Smooth muscle cell (in vitro differentiated cells): ENCODE measurements around the gene BHLHE23. TPM values are rescaled to one million over a fixed set of nuclear protein-coding genes. Genes with fewer than 3 reads are reported as not detected.
"Not testable (repeated sequence)": the region's sequence is repeated elsewhere in the genome, so short reads cannot be mapped to it uniquely, and the experiment has no call there.

Experiments used
- DNase-seq: peaks from one replicate; lab custom pipeline; 2025; ENCODE audit not compliant: unreplicated experiment; lab: John Stamatoyannopoulos, UW
- H2AFZ ChIP-seq: fragments of 200-600 bp; sonication (generic); 2 replicates; pipeline ENCODE4 v1.6.0; 2016; ENCODE audit warnings: antibody characterized with exemption, low read depth, mild to moderate bottlenecking
- H3F3A ChIP-seq: fragments of 200-600 bp; sonication (generic); 2 replicates; pipeline ENCODE4 v1.6.0; 2017; ENCODE audit warnings: antibody characterized with exemption, low read depth
- H3K27ac ChIP-seq: fragments of 200-600 bp; sonication (generic); 2 replicates; pipeline ENCODE4 v1.5.1; 2016; ENCODE audit warnings: low read depth, mild to moderate bottlenecking
- H3K27me3 ChIP-seq: fragments of 200-600 bp; sonication (generic); 2 replicates; pipeline ENCODE4 v1.6.1; 2016; ENCODE audit warnings: low read depth, mild to moderate bottlenecking
- H3K36me3 ChIP-seq: fragments of 200-600 bp; sonication (generic); 2 replicates; pipeline ENCODE4 v1.5.1; 2016; ENCODE audit warnings: low read depth
- H3K4me1 ChIP-seq: fragments of 200-600 bp; sonication (generic); 2 replicates; pipeline ENCODE4 v1.5.1; 2016; ENCODE audit warnings: low read depth
- H3K4me2 ChIP-seq: fragments of 200-600 bp; sonication (generic); 2 replicates; pipeline ENCODE4 v1.6.0; 2016; ENCODE audit warnings: mild to moderate bottlenecking
- H3K4me3 ChIP-seq: fragments of 200-600 bp; sonication (generic); 2 replicates; pipeline ENCODE4 v1.5.1; 2016; ENCODE audit warnings: mild to moderate bottlenecking
- H3K79me2 ChIP-seq: fragments of 200-600 bp; sonication (generic); 2 replicates; pipeline ENCODE4 v1.6.0; 2016; ENCODE audit warnings: low read depth, mild to moderate bottlenecking
- H3K9ac ChIP-seq: fragments of 200-600 bp; sonication (generic); 2 replicates; pipeline ENCODE4 v1.6.0; 2016; ENCODE audit warnings: low read depth
- H3K9me3 ChIP-seq: fragments of 200-600 bp; sonication (generic); replicated peaks from 2 replicates; pipeline ENCODE4 v1.5.1; 2016; ENCODE audit warnings: low read depth
- H4K20me1 ChIP-seq: fragments of 200-600 bp; sonication (generic); 2 replicates; pipeline ENCODE4 v1.6.0; 2016; ENCODE audit warnings: low read depth
- CTCF ChIP-seq: fragments of 200-600 bp; sonication (generic); IDR thresholded peaks from 2 replicates; pipeline ENCODE4 v1.5.1; 2017; ENCODE audit warnings: borderline replicate concordance, mild to moderate bottlenecking, antibody characterized with exemption; ENCODE audit not compliant: insufficient read depth, poor library complexity, severe bottlenecking
- WGBS: methylation state at CpG from one replicate; pipeline ENCODE4 v1.1.7; 2016; ENCODE audit warnings: low lambda C conversion rate; 5-methylcytosine and 5-hydroxymethylcytosine counted together
- polyA plus RNA-seq: library from polyadenylated mRNA; unstranded; fragments of >200 nt; fragmentation: Nextera tagmentation; extraction: Ambion mirVana; gene quantifications from 2 replicates; pipeline ENCODE4 v1.2.1, GENCODE V29; 2016
- total RNA-seq: library from RNA; depleted of rRNA; stranded (reverse); fragments of >200 nt; gene quantifications from 2 replicates; pipeline ENCODE4 v1.2.3, GENCODE V29; 2014

Gene BHLHE23
- total and polyA plus RNA-seq, 2 experiments from 2014 or later: not detected

- no peak for DNase-seq
- Histone ChIP-seq H4K20me1 (peaks cover 94% of the 10 kb centered on the region), H3K27me3 (no peaks in the 10 kb centered on the region), H3K27ac (no peak overlapping the region), H3F3A (no peaks in the 10 kb centered on the region), H3K4me1 (no peaks in the 10 kb centered on the region), H2AFZ (no peak overlapping the region), H3K9ac (no peak overlapping the region), H3K4me2 (no peak overlapping the region), H3K36me3 (no peaks in the 10 kb centered on the region), H3K9me3 (no peaks in the 10 kb centered on the region), H3K4me3 (no peak overlapping the region), H3K79me2 (no peaks in the 10 kb centered on the region)
- TF ChIP-seq CTCF: no peak
- WGBS: 96% methylated on average over 30 of the region's 30 CpGs
Observed at GRCh38 chr20:62962221-62962879, 44.4 kb downstream of the BHLHE23 start.

GRCh38 chr20:62961799-62962198 is 45.0 kb downstream of the BHLHE23 start:
- Histone ChIP-seq H2AFZ (no peak overlapping the region), H3K79me2 (peaks cover 1% of the 10 kb centered on the region), H3K27me3 (no peaks in the 10 kb centered on the region), H3K27ac (no peak overlapping the region), H3K9ac (no peak overlapping the region), H3K4me1 (no peaks in the 10 kb centered on the region), H3K36me3 (no peaks in the 10 kb centered on the region), H3K4me3 (no peak overlapping the region), H3K9me3 (no peaks in the 10 kb centered on the region), H4K20me1 (peaks cover 94% of the 10 kb centered on the region), H3F3A (no peaks in the 10 kb centered on the region), H3K4me2 (no peak overlapping the region)
- TF ChIP-seq CTCF: no peak
- 95% methylated on average over 8 of the region's 8 CpGs for WGBS
- no peak for DNase-seq

- H3K4me2 ChIP-seq: no peak overlapping the region
- no peaks in the 10 kb centered on the region for H3F3A ChIP-seq
- H3K4me1 ChIP-seq: no peaks in the 10 kb centered on the region
- no peaks in the 10 kb centered on the region for H3K27me3 ChIP-seq
- no peak overlapping the region for H2AFZ ChIP-seq
- 90% methylated on average over 18 of the region's 19 CpGs for WGBS
- peaks cover 94% of the 10 kb centered on the region for H4K20me1 ChIP-seq
- H3K9ac ChIP-seq: no peak overlapping the region
- no peak overlapping the region for H3K4me3 ChIP-seq
- no peak overlapping the region for H3K27ac ChIP-seq
- no peak for DNase-seq
- H3K36me3 ChIP-seq: no peaks in the 10 kb centered on the region
- H3K9me3 ChIP-seq: no peaks in the 10 kb centered on the region
- H3K79me2 ChIP-seq: peaks cover 6% of the 10 kb centered on the region
- TF ChIP-seq CTCF: no peak
Observed at GRCh38 chr20:62961310-62961783, 45.4 kb downstream of the BHLHE23 start.

GRCh38 chr20:62960446-62961309 is 46.1 kb downstream of the BHLHE23 start:
- WGBS: 96% methylated on average over 24 of the region's 31 CpGs
- not testable (repeated sequence) for H3K27ac ChIP-seq, H3K9ac ChIP-seq, DNase-seq, H3K27me3 ChIP-seq, H3K36me3 ChIP-seq, H3K9me3 ChIP-seq, H3F3A ChIP-seq, H3K4me2 ChIP-seq, H2AFZ ChIP-seq, H3K4me3 ChIP-seq, H3K4me1 ChIP-seq
- Histone ChIP-seq H4K20me1 (peaks cover 97% of the 10 kb centered on the region), H3K79me2 (peaks cover 11% of the 10 kb centered on the region)
